AG08395 (cell line): ENCODE results near the gene WDR20.
"Not testable (repeated sequence)": the region's sequence is repeated elsewhere in the genome, so short reads cannot be mapped to it uniquely, and the experiment has no call there.

Source experiments
- DNase-seq: peaks from one replicate; pipeline ENCODE4 v3.0.0; 2012; ENCODE audit warnings: mixed read lengths, low spot score

Gene WDR20

DNA sequence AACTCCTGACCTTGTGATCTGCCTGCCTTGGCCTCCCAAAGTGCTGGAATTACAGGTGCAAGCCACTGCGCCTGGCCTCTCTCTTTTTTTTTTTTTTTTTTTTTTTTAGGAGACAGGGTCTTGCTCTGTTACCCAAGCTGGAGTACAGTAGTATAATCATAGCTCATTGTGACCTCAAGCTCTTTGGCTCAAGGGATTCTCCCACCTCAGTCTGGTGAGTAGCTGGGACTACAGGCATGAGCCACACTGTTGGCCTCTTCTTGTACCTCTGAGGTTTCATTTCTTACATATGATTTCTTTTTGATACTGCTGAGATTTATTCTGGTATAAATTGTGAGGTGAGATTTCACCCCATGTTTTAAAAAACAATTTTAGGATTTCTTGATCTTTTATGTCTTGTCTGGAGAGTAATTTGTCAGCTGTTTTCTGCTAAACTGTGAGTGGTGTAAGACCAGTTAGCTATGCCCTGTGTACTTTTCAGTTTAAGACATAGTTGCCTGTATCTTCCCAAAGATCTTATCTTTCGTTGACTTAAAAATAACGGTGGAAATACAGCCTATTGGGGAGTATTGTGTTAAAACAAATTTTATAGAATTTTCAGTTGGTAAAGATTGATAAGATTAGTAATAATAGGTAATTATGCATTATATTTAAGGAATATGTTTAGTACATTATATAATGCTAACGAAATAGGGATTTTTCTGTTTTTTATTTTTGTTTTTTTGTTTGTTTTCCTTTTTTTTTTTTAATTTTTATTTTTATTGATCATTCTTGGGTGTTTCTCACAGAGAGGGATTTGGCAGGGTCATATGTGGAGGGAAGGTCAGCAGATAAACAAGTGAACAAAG, 31.7 kb downstream of the WDR20 start:
- no peak for DNase-seq

GRCh38 chr14:102172021-102172272, 32.2 kb downstream of the WDR20 start:
- DNase-seq, result not testable (repeated sequence)

GRCh38 chr14:102172721-102173120, 33.0 kb downstream of the WDR20 start:
- DNase-seq, result not testable (repeated sequence)

DNA sequence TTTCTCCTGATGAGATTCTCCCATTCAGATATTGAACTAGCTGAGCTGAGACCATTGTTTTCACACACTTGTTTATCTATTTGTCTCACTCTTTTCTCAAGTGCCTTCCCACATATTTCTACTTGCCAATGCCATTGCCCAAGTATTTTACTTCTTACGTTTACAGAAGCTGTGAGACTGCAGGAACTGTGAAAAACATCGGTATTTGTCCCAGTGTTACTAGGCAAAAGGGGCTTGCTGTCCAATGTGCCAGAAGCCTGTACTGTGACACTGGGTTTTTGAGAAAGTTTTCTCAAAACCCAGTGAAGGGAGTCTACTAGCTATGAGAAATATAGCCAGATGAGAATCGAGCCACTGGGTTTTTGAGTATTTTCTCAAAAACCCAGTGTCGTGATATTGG, 37.5 kb downstream of the WDR20 start:
- no peak for DNase-seq

DNA sequence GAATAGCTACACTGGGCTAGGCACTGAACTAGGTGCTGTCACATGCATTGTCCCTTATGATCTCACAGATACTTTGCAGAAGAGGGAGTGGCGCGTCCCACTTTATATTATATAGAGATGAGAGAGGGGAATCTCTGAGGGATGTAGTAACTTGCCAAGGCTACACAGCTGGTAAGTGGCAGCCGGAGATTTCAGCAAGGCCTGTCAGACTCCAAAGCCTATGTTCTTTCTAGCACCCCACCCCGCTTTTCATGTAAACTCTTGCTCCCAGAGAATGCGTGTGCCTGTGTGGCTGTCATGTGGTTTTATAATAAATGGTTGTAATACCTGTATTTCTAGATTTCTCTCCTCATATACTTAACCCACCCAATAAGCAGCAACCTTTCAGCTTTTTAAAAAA, 39.1 kb downstream of the WDR20 start:
- no peak for DNase-seq

DNA sequence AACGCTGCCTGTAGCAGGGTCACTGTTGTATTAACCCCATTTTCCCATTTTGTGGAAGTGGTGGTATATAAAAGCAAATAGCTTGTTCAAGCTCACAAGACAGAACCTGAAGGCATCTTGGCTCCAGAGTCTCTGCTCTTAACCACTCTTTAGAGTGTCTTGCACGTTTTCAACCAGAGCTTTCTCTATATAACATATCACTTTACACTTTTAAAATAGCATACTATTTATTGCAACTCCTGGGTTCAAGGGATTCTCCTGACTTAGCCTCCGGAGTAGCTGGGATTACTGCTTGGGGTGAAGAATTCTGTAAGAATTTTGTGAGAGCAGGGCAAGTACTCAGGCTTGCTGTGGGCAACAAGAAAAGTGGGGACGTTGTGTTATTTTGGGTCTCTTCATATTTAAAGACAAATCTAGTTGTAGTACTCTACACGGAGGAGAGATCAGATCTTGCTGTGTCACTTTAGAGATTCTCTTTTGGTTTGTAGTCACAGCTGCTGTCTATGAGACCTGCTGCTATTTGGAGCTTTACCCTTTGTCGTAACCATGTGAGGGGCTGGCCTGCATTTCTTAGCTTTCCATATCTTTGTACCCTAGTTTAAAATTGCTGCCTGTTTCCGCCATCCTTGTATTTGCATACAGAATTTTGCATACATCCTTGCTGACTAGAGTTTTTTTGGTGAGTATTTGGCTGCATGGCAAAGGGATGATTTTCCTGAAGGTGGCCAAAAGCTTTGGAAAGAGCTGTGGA, 40.7 kb downstream of the WDR20 start:
- DNase-seq, result no peak

DNA sequence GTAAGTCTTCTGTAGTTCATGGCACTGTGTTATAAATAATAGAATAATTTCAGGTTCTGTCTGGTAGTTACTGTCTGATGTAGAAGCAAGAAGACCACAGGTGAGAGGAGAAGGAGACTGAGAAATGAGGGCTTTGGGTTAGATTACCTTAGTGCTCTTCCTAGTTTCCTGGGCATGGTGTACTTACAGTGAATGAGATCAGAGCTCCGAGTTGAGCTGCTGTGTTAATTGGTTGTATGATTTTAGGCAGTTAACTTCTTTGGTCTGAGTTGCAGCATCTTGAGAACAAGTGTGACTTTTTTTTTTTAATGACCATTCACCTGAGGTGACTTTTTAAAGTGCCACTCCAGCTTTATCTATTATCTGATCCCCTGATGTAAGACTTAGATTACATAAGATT, 41.5 kb downstream of the WDR20 start:
- no peak for DNase-seq

GRCh38 chr14:102182190-102182589, 42.5 kb downstream of the WDR20 start:
- peak; percentile 59 for DNase-seq

GRCh38 chr14:102182936-102183619, 43.4 kb downstream of the WDR20 start:
- no peak for DNase-seq

DNA sequence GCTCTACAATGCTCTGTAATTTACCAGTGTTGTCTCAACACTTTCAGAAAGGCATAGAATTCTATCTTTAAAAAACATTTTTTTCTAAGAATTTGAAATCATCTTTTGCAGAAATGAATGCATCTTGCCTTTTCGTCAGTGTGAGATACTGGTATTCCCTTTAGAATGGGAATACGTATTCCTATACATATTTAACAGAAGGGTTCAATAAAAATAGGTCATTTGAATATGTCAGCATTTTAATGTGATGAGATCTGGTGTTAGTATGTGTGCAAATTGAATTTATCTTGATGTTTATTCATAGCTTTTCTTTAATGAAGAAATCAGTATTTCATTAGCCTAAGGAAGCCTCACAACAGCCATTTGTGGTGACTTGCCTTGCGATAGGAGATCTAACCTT, 44.2 kb downstream of the WDR20 start:
- DNase-seq, result no peak

- DNase-seq, result no peak
Measured at GRCh38 chr14:102184316-102185035, 44.8 kb downstream of the WDR20 start.

DNA sequence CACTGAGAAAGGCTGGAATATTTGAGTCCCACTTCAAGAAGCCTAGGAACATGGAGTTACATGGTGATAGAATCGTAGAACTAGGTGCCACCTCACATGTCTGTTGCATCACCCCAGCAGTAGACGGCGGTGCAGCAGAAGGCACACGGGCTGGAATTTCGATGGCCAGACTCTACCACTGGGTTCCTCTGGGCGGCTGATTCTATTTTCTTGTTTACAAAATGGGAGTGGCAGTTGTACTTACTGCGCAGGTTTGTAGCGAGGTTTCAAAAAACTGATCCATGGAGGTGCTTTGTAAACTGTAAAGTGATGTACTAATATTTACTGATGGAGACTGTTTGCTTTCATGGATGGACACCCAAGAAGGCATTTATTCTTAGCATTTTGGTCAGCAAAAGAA, 45.7 kb downstream of the WDR20 start:
- no peak for DNase-seq

GRCh38 chr14:102187044-102187443, 47.3 kb downstream of the WDR20 start:
- DNase-seq, result peak; percentile 86

DNA sequence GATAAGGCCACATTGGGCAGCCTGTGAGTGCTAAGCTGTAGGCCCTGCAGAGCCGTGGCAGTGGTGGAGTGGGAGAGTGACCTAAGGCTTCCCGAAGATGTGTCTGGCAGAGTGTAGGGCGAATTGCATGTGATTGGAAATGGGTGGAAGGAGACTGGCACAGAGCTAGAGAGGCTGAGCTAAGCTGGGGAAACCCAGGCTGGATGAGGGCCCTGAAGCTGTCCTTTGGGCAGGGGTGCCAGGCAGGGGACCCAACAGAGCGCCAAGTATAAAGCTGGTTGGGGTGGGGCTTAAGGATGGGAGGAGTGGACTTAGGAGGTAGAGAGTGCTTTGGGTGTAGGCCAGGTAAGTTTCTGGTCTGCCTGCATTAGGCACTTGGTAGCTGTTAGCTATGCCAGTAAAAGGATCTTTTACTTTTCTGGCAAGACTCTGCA, 47.9 kb downstream of the WDR20 start:
- no peak for DNase-seq

- DNase-seq, result no peak
Measured at GRCh38 chr14:102188187-102188586, 48.5 kb downstream of the WDR20 start.

- DNase-seq, result no peak
Measured at GRCh38 chr14:102189874-102190273, 50.2 kb downstream of the WDR20 start.

- DNase-seq, result no peak
Measured at GRCh38 chr14:102192840-102193502, 53.3 kb downstream of the WDR20 start.

DNA sequence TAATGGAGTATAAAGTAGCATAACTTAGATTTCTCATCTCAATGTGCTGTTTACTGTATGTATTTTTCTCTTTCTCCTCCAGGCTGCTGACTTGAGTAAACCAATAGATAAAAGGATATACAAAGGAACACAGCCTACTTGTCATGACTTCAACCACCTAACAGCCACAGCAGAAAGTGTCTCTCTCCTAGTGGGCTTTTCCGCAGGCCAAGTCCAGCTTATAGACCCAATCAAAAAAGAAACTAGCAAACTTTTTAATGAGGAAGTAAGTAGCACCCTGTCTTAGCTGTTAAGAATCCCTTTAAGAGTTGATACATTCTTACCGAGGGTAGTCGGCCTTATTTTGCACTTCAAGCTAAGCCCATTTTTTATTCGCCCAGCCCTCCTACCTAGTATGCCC, 55.2 kb downstream of the WDR20 start:
- no peak for DNase-seq

DNA sequence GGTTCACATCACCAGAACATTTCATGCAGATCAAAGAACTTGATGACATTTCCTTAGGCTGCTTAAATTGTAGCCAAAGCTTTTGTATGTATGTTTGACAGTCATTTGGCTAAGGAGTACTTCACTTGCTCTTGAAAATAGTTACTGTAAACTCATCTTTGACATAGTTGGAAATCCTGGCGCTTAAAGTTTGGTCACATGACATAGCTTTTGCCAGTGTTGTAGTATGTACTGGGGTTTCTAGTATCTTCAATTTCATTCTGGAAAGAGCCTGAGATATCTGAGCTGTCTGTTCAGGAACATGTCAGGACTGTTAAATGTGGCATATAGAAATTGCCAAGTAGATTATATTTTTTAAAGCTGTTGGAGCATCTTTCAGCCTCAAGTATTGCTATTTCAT, 55.7 kb downstream of the WDR20 start:
- no peak for DNase-seq

DNA sequence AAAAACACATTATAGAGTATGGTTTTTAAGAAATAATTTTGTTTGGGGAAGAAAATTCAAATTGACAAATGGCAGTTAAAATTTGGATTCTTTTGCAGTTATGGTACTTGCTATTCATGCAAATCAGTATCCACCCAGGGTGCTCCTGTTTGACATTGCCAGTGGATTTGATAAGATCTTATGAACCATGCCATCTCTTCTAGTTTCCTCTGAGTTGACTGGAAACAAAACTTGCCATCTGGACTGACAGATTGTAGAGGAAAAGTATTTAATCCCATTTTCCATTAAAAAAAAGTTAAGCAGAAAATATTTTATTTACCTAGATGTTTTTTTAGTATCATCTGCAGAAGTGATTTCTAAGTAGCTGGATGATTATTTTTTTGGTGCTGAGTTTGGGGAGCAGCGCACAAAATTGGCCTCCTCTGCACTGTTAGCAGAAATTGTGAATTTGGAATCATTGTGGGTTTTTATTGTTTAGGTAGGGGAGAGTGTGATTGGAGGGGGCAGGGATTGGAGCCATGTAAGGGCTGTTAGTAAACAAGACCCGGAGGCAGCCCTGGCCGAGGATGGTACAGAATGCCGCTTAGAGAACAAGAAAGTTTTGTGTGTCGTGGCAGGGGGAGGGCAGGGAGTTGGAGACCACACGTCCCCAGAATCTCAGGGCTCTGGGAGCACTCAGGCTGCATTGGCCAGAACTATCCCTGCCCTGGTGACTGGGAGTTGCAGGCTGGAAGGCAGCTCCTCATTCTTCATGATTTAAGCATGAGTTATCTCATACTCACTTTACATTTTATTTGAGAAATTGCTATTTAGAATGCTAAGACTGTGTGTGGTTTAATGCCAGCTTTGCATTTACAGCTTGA, 56.6 kb downstream of the WDR20 start:
- DNase-seq, result no peak

- no peak for DNase-seq
Measured at GRCh38 chr14:102196902-102197230, 57.2 kb downstream of the WDR20 start.
